Subcutaneous adipose tissue (tissue), 4 donors: ENCODE data around the gene CDC27. TPM values are rescaled to one million over a fixed set of nuclear protein-coding genes. Genes with fewer than 3 reads are reported as not detected.

Experiments used
- CTCF ChIP-seq: fragments of 450-650 bp; IDR thresholded peaks from one replicate; pipeline ENCODE4 v1.5.1; 2016; ENCODE audit warnings: low read depth, mild to moderate bottlenecking, control low read depth, antibody characterized with exemption, moderate library complexity
- total RNA-seq, 4 donors: library from RNA; depleted of rRNA; stranded (reverse); fragments of >200 nt; gene quantifications; one replicate each; pipeline ENCODE4 v1.1.0, GENCODE V29; 2016

Gene CDC27
- total RNA-seq, 4 donors from 2014 or later: 62.5 to 129 (median 71.8) TPM

GRCh38 chr17:47199627-47200324 is 10.7 kb upstream of the CDC27 start:
- TF ChIP-seq CTCF: no peak

GRCh38 chr17:47197821-47198220 is 8.7 kb upstream of the CDC27 start:
- no peak for TF ChIP-seq CTCF

- TF ChIP-seq CTCF: no peak
These were observed 4.9 kb upstream of the CDC27 start for GRCh38 chr17:47193931-47194511.

GRCh38 chr17:47192554-47192953 is 3.5 kb upstream of the CDC27 start:
- TF ChIP-seq CTCF: no peak

GRCh38 chr17:47190770-47191169 is 1.7 kb upstream of the CDC27 start:
- no peak for TF ChIP-seq CTCF

GRCh38 chr17:47190243-47190642 is 1.1 kb upstream of the CDC27 start:
- no peak for TF ChIP-seq CTCF

GRCh38 chr17:47189732-47190237 is 690 bp upstream of the CDC27 start:
- TF ChIP-seq CTCF: no peak
